K562 (cell line): ENCODE measurements around the gene VHLL. TPM values are rescaled to one million over a fixed set of nuclear protein-coding genes. Genes with fewer than 3 reads are reported as not detected.
A peak's percentile ranks its signal among the peaks of the same experiment; 100 is the strongest.

ENCODE experiments used
- ADNP ChIP-seq: fragments of 200-800 bp; sonication (Bioruptor generic); IDR thresholded peaks from 2 replicates; pipeline ENCODE4 v1.6.1; 2016; ENCODE audit warnings: missing genetic modification characterization, missing compliant biosample characterization
- ARID2 ChIP-seq: fragments of 450-650 bp; IDR thresholded peaks from 2 replicates; pipeline ENCODE4 v1.6.1; 2017; ENCODE audit warnings: antibody characterized with exemption, mild to moderate bottlenecking
- GABPB2 ChIP-seq: fragments of 250-450 bp; sonication (Bioruptor Pico); conservative IDR thresholded peaks from 2 replicates; pipeline ENCODE4 v1.5.1; 2021; ENCODE audit warnings: mild to moderate bottlenecking
- ZEB2 ChIP-seq: fragments of 450-650 bp; IDR thresholded peaks from 2 replicates; pipeline ENCODE4 v1.6.1; 2016
- ZNF143 ChIP-seq: sonication (generic); formaldehyde crosslinking; IDR thresholded peaks from 2 replicates; pipeline ENCODE4 v1.9.0; 2022; ENCODE audit warnings: mild to moderate bottlenecking, missing genetic modification reagents
- polyA plus RNA-seq, 8 experiments: library from polyadenylated mRNA; depleted of rRNA in 4 of 8; stranded (reverse) in 5 of 8; unstranded in 3 of 8; fragments of >200 nt; fragmentation: Nextera tagmentation in 2 of 8; fragmentation: Illumina TruSeq in 1 of 8; extraction: Ambion mirVana in 2 of 8; extraction: Trizol in 1 of 8; gene quantifications; 2 replicates each; pipeline versions ENCODE4 v1.2.1 to v1.2.3, GENCODE V29; 2011 to 2014; ENCODE audit warnings: inconsistent platforms in 1 of 8, missing spikeins in 1 of 8
- total RNA-seq, 7 experiments: library from RNA; depleted of rRNA in 6 of 7; stranded (reverse); fragments of >200 nt in 6 of 7; fragmentation: Illumina TruSeq in 2 of 7; extraction: Trizol in 2 of 7; gene quantifications; 2 replicates each; pipeline versions ENCODE4 v1.2.1 to v1.2.3, GENCODE V29; 2011 to 2021; ENCODE audit warnings: low replicate concordance in 1 of 7
- TF ChIP-seq, protein P1 (sequence below): fragments of 450-650 bp; IDR thresholded peaks from 2 replicates; pipeline ENCODE4 v1.6.1; 2016; ENCODE audit warnings: borderline replicate concordance
- TF ChIP-seq, protein P2 (sequence below), 2 experiments: fragments of 450-650 bp in 1 of 2; IDR thresholded peaks; 2 replicates each; pipeline ENCODE4 v1.6.1; 2011 to 2017; ENCODE audit warnings: low read depth in 2 of 2, antibody characterized with exemption in 1 of 2, borderline replicate concordance in 1 of 2, low read length in 1 of 2, mild to moderate bottlenecking in 1 of 2, mixed read lengths in 1 of 2; ENCODE audit not compliant: control insufficient read depth in 1 of 2

The VHLL gene
- total and polyA plus RNA-seq, 9 of the 15 experiments (the other 6 are each of a cell fraction or from before 2014, with no cell fraction given), result not detected

DNA sequence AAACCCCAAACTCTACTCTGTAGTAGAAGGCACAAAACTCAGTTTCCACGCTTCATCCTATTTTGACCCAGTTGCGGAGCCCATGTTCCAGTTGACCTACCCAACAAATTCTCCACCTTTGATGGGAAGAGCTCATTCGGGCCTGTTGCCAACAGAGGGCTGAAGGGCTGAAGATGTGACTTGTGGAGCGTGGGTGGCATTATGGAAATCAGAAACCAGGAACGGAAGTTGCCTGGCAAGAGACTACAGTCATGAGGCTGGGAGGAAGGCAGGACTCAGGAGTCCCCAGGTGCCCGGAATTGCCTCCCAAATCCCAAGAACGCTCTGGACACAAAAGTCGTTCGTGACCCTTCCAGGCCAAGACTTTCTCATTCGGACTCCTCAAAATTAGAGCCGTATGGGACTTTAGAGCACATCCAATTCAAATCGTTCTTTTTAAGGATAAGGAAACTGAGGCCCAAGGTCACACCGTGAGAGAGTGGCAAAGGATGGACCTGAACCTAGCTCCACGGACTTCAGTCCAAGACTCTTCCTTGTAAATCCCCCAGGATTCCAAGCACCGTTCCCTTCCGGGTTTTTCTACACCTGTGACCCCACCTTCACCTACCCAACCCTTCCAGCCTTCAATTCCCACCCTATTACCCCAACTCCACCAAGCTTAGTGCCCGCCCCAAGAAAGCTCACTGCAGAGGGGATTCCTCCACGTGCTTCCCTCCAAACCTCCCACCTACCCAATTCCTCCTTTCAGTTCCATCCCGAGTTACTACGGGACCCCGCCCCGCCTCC, 17.2 kb downstream of the VHLL start (continued):
- TF ChIP-seq, protein P1, sequence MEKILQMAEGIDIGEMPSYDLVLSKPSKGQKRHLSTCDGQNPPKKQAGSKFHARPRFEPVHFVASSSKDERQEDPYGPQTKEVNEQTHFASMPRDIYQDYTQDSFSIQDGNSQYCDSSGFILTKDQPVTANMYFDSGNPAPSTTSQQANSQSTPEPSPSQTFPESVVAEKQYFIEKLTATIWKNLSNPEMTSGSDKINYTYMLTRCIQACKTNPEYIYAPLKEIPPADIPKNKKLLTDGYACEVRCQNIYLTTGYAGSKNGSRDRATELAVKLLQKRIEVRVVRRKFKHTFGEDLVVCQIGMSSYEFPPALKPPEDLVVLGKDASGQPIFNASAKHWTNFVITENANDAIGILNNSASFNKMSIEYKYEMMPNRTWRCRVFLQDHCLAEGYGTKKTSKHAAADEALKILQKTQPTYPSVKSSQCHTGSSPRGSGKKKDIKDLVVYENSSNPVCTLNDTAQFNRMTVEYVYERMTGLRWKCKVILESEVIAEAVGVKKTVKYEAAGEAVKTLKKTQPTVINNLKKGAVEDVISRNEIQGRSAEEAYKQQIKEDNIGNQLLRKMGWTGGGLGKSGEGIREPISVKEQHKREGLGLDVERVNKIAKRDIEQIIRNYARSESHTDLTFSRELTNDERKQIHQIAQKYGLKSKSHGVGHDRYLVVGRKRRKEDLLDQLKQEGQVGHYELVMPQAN, result peak; percentile 86; the same call in 1 of the 2 replicates
- TF ChIP-seq, protein P2, sequence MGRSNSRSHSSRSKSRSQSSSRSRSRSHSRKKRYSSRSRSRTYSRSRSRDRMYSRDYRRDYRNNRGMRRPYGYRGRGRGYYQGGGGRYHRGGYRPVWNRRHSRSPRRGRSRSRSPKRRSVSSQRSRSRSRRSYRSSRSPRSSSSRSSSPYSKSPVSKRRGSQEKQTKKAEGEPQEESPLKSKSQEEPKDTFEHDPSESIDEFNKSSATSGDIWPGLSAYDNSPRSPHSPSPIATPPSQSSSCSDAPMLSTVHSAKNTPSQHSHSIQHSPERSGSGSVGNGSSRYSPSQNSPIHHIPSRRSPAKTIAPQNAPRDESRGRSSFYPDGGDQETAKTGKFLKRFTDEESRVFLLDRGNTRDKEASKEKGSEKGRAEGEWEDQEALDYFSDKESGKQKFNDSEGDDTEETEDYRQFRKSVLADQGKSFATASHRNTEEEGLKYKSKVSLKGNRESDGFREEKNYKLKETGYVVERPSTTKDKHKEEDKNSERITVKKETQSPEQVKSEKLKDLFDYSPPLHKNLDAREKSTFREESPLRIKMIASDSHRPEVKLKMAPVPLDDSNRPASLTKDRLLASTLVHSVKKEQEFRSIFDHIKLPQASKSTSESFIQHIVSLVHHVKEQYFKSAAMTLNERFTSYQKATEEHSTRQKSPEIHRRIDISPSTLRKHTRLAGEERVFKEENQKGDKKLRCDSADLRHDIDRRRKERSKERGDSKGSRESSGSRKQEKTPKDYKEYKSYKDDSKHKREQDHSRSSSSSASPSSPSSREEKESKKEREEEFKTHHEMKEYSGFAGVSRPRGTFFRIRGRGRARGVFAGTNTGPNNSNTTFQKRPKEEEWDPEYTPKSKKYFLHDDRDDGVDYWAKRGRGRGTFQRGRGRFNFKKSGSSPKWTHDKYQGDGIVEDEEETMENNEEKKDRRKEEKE (IDR thresholded peaks at IDR 0.05; ENCODE audit: borderline replicate concordance in 1 of 2, control insufficient read depth in 1 of 2, low read depth in 2 of 2, low read length in 1 of 2), result 0 out of 4 replicates have a peak, but pooled peaks of 1 of the 2 experiments have one; percentile 47
- TF ChIP-seq ZEB2 (peak; percentile 80), ARID2 (no peak), ZNF143 (CRISPR knock-in tag) (peak; percentile 57; the same call in 1 of the 2 replicates), ADNP (tag) (no peak), GABPB2 (CRISPR knock-in tag) (no peak)
